HG03439 (cell line): ENCODE measurements around the gene CLMN.

Source experiments
- ATAC-seq: cut with Tn5 transposase; IDR thresholded peaks from one replicate; pipeline ENCODE4 v1.9.1; 2021; ENCODE audit warnings: mild to moderate bottlenecking, moderate library complexity; ENCODE audit not compliant: unreplicated experiment

Gene CLMN

DNA sequence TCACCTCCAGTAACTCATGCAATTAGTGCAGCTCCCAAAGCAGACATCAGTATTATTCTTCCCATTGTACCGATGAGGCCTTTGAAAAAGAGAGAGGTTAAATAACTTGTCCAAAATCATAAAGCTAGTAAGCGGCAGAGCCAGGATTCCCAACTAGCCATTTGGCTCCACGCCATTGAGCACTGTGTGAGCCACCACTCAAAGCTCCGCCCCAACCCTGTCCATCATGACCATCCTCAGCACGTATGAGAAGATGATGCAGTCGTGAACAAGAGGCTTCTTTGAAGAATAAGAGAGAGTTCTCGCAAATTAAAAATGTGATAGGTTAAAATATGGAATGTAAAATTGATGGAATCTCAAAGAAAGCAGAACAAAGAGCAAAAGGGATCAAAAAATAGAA, 14.6 kb downstream of the CLMN start:
- ATAC-seq, result no peak

DNA sequence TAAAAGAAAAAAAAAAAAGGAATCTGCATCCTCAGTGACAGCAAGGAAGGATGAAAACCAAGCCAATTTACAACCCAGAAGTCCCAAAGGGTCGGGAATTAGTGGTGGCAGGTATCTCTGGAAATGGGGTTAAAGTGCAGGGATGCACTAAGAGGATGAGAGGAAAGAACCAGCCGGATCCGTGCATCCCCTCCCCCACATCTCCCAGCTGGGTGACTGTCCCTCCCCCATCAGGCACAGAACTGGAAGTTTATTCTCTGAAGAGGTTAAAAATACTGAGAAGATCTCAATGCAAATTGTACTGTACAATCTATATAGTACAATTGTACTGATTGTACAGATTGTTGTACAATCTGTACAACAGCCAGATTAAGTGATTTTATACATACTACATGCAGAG, 15.4 kb downstream of the CLMN start:
- ATAC-seq, result no peak

DNA sequence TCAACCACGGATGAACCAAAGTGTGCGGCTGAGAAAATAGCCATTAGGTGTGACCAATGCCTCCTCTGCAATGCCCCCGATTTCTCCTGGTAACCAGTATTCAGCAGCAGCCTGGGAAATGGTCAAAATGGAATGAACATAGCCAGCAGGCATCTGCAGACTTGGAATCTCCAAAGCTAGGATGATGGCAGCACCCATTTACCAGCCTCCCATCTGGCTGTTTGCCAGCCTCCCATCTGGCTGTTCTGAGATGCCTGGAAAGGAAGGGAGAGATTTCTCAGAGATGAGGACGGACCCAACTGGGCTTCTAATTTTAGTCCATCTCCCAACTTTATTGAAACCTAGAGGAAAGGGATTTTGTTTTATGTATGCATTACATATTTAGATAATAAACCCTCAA, 16.2 kb downstream of the CLMN start:
- no peak for ATAC-seq

DNA sequence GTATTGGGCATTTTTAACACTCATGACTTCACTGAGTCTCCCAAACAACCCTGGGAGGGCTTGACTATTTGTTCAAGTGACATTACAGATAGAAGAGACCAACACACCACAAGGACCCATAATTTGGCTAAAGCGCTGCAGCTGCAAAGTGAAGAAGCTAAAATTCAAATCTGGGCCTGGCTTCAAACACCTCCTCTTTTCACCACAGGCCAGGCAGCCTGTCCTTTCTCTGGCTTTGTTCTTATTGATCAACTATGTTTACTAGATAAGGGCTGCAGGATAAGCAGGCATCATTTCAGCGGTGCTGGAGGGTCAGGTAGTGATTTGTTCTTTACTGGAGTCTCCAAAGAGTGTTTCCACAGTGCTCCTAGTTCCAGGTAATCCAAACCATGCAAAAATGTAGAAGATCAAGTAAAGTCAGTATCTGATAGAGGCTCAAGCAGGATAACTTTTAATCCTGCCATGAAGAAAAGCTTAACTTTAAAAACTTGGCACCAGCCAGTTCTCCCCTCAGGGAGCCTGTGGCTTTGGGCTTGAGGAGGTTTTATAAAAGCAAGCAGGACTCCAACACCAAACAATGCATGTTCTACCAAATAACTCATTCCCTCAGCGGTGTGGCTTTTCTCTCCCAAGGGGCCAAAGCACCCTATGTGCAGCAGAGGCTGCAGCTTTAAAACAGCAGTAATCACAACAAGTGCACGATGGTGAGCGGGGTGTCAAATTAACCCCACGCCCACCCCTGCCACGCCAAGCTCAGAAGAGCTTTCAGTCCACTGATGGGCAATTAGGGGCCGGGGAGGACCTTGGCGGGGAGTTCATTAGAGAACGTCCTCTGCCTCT, 16.8 kb downstream of the CLMN start:
- no peak for ATAC-seq

DNA sequence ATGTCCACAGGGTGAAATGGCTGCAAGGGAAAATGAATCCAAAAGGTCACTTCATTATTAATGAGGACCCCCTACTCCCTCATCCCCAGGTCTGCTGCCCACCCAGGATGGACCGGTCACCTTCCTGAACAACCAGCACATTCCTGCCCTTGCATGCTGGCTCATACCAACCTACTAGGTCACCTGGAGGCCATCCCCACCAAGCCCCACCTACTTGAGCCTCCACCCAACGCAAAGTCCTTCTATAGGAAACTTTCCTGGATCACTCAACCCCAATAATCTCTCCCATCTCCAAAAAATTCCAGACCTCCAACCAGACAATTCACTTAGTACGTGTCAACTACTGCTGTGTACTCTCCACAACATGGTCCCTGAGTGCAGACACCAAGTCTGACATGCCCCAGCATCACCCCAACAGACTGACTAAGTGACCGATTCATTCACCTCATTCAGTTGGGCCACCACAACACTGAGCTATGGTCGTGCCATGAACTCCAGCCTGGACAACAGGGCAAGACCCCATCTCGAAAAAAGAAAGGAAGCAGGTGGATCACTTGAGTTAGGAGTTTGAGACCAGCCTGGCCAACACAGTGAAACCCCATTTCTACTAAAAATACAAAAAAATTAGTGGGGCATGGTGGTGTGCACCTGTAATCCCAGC, 18.1 kb downstream of the CLMN start:
- no peak for ATAC-seq

DNA sequence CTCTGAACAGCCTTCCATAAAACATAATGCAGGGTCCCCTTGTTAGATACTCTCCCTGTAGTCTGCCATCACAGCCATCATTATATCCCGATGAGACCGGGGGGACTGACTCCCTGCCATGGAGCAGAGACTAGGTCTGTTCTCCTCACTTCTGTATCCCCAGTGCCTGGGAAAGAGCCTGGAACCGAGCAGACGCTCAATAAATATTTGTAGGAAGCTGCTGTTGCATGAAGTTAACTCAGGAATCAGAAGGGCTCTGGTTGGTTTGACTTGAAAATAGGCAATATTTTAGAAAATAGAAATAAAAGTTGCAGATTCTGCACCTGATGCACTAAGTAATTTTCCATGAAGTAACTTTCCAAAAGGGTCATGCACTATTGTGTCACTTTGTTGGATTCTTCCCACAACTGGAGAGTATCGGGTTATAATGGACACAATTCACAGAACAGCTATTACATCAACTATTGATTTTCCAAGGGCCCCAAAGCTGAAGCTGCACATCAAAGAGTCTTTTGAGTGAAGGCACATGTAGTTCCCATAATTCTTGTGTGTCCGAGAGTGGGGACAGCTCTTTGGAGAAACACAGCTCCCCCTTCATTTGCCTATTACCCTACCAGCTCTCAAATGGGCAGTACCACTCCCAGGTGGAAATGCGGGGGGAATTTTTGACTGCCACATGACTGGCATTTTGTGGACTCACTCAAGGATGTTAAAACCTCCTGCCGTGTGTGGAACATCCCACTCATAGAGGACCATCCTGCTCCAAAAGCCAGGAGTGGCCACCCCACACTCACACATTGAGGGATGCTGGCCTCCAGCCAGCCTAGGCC, 18.8 kb downstream of the CLMN start:
- no peak for ATAC-seq

DNA sequence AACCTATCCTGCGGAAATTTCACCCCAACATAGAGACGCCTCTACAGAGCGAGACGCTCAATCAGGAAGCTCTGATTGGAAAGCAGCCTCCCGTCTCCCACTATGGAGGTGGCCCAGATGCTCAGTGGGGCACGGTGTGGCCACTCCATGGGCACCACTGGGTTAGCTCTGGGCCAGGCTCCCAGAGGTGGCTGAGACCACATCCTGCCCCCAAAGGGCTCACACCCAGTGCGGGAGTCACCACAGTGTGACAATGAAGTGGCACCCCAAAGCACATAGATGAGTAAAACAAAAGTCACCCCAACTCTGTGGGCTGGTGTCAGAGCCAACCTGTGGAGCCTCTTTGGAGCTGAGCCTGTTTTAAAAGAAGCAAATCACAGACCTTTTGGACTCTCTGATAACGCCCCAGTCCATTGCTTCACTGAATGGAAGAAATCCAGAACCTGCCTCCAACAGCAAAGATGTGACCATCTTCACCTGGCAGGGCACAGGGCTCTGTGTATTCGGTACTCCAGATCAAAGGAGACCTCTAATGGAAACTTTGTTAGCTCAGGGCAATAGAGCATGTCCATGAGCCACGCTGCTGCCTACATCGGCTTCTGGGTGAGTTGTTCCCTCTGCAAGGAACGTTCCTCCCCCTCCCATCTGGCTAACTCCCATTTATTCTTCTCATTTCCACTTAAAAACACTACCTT, 19.6 kb downstream of the CLMN start:
- ATAC-seq, result no peak

DNA sequence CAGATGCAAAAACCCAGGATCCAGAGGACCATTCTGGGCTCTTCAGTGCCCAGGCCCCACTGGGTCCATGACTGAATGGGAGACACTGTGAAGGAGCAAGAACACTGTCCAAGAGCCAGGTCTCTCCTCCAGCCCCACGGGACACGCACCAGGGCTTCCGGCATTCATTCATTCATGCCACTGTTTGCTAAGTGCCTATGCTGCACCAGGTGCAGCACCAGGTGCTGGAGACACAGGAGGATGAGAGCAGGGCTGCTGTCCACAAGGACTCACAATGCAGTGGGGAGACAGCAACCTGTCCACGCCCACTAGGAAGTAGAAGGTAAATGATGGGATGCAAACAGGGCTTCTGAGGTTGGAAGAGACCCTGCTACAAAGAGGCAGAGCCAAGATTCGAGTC, 20.4 kb downstream of the CLMN start:
- ATAC-seq, result no peak

DNA sequence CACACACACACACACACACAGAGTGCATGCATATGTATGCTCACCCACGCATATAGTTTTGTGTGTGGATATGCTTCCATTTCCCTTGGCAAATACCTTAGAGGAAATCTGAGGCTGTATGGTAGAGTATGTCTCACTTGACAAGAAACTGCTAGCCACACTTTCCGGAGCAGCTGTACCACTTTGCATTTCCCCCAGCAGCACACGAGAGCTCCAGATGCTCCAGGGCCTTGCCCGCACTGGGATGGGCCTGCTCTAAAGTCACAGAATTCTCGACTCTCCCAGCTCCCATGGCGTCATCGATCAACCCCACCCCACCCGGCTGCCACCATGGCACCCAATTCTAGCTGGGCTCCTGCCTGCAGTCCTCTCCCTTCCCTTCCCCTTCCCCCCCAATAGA, 21.9 kb downstream of the CLMN start:
- ATAC-seq, result no peak

DNA sequence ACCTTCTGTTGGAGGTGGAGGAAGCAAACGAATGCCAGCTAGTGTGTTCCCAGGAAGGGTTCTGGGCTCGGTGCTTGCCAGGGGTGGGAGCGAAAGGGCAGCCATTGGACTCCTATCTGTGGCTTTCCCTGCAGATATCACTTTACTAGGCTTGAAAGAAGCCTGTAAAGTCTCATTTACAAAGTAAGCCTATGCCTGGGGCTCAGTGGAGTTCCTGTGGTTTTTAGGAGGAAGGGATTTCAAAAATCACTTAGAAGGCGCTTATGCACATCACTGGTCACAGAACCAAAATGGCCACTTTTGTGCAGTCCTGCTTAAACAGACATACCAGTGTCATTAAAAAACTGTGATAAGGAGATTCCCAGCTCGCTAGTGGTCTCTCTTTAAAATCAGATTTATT, 22.7 kb downstream of the CLMN start:
- no peak for ATAC-seq

DNA sequence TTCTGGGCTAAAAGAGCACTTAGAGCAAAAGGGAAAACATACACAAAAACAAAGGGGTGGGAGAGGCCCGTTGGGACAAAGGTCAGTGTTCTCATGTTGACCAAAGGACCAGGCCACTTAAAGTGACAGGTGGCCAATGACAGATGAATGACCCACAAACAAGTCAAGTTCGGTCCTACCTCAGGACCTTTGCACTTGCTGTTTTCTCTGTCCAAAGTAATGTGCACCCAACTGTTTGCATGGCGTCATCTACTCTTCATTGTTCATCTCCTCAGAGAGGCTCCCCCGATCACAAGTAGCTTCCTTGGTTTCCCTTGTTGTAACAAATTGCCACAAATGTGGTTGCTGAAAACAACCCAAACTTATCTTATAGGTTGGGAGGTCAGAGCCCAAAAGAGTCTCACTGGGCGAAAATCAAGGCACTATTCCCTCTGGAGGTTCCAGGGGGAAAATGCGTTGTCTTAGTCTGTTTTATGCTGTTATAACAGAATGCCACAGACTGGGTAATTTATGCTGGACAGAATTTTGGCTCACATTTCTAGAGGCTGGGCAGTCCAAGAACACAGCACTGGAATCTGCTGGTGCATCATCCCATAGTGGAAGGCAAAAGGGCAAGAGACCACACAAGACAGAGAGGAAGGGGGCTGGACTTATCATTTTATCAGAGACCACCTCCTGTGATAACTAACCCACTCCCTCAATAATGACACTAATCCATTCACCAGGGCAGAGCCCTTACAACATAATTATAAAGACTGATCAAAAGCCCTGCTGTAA, 23.9 kb downstream of the CLMN start:
- ATAC-seq, result no peak

DNA sequence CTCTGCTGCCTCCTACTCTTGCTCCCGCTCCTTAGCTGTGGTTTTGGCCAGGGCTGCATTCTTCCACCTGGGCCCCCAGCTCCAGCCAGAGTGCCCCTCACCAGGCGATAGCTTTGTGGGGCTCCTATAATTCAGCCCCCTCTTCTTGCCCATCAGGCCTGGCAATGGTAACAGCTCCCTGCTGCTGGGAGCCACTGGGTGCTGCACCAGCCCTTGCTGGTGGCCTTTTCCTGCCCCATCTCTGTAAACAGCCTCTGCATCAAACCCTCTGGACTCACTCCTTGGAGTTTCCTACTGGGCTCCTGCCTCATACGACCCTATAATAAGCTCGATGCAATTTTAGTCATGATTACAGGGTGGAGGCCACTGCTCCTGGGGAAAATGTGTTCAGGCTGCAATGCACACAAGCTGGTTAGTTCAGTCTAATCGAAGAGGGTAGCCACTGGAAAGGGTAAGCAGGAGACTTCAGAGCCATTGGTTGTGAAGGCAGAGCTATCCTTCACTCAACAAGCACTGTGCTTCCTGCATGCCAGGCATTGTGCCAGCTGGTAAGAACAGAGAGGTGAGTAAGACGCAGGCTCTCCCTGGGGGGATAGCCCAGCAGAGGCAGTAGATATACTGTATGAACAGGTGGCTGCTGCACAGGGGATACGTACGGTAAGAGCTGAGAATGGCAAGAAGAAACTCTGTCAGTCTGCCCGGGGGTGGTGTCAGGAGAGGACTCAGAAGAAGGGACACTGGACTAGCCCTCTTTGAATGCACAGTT, 24.7 kb downstream of the CLMN start:
- ATAC-seq, result no peak

DNA sequence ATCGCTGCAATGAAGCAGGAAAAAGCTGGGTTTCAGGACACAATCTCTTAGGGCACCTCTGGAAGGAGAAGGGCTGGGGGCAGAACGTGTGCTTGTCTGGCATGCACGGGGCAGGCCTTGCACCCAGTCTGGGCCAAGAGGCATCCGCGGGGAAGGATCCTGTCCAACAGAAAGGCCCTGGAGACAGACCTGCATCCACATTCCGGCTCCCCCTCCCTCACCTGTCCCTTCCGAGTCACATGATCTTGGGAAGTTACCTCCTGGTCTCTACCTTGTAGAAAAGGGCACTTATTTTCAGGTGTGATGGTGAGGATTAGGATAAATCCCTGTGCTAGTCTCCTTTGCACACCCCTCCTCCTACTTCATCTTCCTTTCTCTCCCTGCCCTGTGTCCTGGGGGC, 25.4 kb downstream of the CLMN start:
- no peak for ATAC-seq

DNA sequence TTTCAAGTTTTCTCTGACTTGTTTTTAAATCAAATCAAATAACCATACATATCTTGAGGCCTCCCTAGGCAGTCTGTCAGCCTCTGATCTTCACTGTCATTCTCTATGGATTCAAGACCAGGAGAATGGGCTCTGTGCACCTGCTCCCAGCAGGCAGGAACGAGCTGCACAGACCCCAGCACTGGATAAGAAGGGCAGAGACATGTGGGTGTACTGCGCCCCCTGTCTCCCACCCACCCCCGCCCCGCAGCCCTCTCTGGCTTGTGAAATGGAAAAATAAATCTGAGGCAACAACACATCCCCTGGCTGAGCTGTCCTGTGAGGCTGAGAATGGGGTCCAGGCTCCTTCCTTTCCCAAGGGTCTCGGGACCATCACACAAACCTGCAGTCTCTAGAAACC, 26.3 kb downstream of the CLMN start:
- ATAC-seq, result no peak

DNA sequence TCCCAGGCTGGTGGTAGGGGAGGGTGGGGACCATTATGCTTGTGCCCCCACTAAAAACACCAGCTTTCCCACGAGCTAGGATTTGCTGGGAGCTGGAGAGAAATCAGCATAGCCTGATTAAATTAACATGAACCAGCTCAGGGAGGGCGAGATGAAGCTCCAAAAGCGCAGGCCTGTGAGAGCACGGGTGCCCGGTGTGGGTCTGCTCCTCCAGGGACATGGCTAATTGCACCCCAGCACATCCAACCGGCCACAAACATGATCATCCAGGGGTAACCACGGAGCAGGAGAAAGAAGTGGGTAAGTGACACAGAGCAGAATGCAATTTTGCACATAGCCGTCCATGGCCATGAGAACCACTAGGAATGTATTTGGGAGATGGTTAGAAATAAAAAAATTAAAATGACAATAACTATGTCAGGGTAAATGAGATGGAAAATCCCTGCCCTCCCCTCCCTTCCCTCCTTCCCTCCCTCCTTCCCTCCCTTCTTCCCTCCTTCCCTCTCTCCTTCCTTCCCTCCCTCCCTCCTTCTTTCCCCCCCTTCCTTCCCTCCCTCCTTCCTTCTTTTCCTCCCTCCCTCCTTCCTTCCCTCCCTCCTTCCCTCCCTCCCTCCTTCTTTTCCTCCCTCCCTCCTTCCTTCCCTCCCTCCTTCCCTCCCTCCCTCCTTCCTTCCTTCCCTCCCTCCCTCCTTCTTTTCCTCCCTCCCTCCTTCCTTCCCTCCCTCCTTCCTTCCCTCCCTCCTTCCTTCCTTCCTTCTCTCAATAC, 26.9 kb downstream of the CLMN start:
- ATAC-seq, result no peak

DNA sequence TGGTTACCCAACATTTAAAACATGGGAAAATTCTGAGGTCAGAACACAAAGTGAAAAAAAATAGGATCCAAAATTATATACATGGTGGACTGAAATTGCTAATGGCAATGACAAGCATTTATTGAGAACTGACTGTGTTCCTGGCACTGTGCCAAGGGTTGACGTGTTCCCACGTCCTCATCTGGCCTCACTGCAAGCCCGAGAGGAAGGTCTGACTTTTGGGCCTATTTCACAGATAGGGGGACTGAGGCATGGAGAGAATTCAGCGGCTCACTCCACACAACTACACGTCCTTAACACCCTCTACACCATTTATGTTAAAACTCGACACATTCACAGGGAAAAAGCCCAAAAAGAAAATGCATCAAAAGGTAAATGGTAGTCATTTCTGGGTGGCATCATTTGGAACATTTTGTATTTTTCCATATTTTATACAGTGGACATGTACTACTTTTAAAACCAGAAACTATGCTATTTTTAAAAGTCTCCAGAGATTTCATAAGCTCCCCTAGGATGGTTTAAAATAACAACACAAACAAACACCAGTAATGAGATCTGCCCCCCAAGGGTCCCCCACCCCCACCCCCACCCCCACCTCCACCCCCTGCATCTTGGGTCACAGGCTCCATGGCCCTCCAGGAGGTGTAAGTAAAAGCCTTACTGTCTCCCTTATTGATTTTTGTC, 27.7 kb downstream of the CLMN start:
- ATAC-seq, result no peak

DNA sequence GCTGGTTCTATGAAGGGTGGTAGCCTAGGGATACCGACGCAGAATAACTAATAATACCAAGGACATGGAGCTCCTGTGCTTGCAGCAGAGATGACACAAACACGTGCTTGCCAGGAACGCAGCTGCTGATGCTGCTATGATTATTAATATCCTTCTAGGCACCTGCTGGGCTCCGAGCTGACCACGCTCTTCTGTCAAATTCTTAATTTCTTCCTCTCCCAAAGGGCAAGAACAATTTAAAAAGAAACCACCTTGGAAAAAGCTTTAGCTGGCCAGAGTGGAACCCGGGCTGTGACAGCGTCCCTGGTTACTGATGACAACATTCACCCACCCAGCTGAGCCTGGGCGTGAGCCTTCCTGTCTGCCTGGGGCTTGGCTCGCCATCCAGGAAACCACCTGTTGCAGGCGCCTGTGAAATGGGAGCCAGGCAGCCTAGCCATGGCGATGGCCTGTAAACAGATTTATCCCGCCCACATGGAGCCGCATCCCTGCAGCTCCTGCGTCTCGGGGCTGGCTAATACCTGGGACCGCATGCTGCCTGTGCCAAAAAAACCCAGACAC, 28.8 kb downstream of the CLMN start:
- ATAC-seq, result no peak

DNA sequence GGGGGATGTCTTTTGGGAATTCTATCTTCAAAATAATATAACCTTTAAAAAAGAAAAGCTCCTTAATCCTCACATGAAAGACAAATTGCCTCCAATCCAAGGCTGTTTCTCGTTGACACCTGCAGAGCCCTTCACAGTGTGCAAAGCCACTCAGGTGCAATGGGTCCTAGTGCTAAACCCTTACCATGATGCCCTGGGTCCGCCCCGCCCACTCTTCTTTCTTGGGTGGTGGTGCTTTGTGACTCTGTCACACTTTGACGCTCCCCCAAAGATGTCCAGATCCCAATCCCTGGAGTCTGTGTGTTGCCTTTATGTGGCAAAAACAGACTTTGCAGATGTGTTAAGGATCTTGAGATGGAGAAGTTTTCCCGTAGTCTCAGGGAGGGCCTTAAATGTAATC, 29.7 kb downstream of the CLMN start:
- no peak for ATAC-seq
